GM20431 (cell line): ENCODE measurements around the gene SPDYE2.
"Not testable (repeated sequence)": the region's sequence is repeated elsewhere in the genome, so short reads cannot be mapped to it uniquely, and the experiment has no call there.

Experiments used
- in situ Hi-C: fragments of 300-500 bp; cut with MseI, MboI; formaldehyde crosslinking; loops from one replicate; pipeline ENCODE4 v1.15.0; 2020; ENCODE audit warnings: low sequenced_read_pairs; ENCODE audit not compliant: unreplicated experiment

SPDYE2 gene, protein sequence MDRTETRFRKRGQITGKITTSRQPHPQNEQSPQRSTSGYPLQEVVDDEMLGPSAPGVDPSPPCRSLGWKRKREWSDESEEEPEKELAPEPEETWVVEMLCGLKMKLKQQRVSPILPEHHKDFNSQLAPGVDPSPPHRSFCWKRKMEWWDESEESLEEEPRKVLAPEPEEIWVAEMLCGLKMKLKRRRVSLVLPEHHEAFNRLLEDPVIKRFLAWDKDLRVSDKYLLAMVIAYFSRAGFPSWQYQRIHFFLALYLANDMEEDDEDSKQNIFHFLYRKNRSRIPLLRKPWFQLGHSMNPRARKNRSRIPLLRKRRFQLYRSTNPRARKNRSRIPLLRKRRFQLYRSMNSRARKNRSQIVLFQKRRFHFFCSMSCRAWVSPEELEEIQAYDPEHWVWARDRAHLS

DNA sequence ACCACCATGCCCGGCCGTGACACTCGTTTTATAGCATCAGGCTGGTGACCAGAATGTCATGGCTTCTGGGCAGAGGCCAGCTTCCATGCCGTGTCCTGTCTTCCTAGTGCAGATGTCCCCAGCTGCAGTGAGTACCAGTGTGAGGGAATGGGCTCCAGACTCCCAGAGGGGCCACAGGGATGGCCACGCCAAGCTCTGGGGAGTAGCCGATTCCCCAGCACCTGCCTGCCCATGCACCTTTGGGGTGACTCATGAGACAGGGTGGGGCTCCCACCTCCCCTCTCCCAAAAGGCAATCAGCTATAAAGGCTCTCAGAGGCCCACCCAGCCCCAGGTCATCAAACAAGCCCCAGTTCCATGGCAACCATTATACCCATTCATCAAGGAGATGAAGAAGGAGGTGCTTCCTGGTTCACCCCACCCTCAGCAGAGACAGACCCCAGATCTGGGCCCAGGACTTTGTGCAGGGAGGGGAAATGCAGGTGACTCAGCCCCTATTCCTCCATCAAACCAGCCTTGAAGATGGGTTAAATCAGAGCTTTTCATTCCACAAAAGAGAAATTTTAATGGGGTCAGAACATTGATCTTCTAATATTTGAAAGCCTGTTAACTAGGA lies at the start of gene SPDYE2:
Gene SPDYE2 (plus strand): TSS at position 419 of the 615 bp plus-strand sequence. CDS start 2,030 bp downstream, outside the sequence.
- in situ Hi-C loops = not testable (repeated sequence)

DNA sequence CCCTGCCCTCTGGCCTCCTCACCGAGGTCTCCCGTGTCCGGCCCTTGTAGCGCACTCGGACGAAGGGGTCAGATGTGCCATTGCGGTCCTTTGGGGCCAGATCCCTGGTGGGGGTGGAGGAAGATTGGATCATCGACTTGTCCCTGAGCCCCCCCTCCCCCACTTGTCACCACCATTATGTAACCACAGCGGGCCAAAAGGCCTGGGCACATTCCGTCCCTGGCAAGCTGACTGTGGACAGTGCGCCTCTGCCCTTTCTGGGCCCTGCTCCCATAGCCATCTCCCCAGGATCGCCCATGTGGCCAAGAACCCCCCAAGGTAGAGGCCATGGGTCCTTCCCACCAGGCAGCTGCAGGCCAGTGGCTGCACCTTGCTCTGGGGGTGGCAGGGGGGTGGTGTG lies 47.9 kb upstream of the SPDYE2 start:
- in situ Hi-C loops = not testable (repeated sequence)

DNA sequence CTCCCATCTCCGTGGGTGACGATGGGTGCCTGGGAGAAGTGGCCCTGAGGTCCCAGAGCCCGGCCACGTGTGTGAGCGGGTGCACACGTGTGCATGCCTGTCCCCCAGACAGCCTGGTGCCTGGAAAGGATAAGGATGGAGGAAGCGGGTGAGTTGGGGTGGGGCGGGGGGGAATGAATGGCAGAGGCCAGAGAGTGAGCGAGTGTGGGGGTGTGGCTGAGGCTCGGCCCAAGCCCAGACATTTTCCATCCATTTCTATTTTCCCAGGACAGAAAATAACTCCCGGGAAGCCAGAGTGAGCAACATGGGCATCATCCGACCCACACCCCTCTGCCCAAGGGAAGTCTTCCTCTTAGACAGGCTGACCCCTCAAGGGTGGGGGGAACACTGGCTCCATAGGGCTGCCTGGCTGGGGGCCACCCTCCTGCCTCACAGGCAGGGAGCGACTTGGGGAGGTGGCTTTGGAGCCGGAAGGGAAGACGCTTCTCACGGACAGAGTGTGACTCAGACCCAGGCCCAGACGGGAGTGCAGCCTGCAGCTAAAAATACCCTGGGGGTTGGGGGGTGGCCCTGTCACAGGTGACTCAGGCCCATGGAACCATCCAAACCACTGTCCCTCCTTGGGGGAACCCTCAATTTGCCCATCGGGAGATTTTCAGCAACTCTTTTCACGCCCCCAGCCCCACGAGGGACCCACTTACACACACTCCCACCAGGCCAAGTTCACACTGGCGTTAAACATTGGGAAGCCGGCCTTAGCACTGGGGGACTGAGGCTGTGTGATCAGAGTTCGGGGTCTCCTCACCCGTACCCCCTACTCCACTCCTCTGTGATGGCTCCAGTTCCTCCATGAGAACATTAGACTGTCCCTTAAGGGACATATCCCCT lies 45.5 kb upstream of the SPDYE2 start:
- in situ Hi-C loops = not testable (repeated sequence)

DNA sequence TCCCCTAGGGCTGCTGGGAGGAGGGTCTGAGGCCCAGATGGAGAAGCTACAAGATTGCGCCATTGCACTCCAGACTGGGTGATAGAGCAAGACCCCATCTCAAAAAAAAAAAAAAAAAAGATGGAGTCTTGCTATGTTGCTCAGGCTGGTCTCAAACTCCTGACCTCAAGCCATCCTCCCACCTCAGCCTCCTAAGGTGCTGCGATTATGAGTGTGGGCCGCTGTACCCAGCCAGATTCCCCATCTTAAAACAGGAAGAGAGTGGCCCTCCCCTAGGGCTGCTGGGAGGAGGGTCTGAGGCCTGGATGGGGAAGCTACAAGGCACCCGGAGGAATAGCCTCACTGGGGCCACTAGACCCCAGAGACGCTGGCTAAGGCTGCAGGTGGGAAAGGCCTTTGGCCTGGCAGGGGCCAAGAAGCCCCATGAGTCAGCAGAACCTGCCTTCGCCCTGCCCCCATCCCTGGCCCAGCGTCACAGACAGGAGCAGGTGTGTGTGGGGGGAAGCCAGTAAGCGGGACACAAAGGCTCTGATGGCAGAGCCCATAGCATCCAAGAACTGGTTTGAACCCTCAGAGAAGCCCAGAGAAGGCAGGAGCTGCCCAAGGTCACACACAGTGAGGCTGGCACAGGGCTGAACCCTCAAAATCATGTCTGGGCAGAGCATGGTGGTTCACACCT lies 43.5 kb upstream of the SPDYE2 start:
- in situ Hi-C loops = not testable (repeated sequence)

DNA sequence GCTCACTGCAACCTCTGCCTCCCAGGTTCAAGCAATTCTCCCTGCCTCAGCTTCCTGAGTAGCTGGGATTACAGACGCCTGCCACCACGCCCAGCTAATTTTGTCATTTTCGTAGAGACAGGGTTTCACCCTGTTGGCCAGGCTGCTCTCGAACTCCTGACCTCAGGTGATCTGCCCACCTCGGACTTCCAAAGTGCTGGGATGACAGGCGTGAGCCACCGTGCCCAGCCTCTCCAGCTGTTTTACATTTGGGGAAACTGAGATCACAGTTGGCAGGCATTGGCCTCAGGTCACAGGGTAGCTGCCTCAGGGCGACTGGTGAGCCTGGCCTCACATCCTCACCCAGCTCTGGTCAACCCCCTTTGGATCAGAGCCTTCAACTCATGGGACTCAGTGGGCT lies 40.5 kb upstream of the SPDYE2 start:
- in situ Hi-C loops = not testable (repeated sequence)

DNA sequence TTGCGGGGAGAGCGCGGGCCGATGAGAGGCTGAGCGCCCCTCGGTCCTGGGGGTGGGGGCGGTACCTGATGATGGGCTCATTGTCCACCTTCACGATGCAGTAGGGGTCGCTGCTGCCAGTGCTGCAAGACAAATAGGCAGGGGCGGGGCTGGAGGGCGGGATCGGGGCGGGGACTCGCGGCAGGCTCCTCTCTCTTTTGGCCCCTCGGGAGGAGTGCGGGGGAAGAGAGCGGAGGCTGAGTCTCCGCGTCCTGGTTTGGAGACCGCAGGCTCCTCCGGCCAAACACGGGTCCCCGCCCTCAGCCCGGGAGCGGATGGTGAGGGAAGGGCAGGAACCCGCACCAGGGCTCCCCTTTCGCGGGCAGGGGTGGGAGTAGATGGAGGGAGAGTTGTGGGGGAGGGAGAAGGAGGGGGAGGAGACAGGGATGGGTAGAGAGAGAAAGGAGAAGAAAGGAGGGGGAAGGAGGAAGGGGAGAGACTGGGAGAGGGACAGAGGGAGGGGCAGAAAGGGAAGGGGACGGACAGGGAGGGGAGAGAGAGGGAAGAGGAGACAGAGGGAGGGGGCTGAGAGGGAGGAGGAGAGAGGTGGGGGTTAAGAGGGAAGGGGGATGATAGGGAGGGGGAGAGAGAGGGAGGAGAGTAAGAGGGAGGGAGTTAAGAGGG lies 39.0 kb upstream of the SPDYE2 start:
- in situ Hi-C loops = not testable (repeated sequence)

DNA sequence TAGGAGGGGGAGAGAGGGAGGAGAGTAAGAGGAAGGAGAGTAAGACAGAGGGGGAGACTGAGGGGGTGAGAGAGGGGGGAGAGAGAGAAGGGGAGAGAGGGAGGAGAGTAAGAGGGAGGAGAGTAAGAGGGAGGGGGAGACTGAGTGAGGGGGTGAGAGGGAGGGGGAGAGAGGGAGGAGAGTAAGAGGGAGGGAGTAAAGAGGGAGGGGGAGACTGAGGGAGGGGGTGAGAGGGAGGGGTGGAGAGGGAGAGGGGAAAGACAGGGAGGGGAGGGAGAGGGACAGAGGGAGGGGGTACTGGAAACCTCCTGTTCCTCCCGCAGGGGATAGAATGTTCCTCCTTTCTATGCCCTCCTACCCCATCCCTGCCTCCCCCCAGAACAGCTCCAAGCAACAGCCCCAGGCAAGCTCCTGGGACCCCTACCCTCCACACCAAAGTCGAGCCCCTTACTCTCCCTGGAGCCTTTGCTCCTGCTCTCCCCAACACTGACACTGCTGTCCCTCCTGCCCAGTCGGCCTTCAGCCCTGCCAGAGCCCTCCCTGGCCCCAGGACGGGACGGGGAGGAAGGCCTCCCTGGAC lies 38.3 kb upstream of the SPDYE2 start:
- in situ Hi-C loops = not testable (repeated sequence)

DNA sequence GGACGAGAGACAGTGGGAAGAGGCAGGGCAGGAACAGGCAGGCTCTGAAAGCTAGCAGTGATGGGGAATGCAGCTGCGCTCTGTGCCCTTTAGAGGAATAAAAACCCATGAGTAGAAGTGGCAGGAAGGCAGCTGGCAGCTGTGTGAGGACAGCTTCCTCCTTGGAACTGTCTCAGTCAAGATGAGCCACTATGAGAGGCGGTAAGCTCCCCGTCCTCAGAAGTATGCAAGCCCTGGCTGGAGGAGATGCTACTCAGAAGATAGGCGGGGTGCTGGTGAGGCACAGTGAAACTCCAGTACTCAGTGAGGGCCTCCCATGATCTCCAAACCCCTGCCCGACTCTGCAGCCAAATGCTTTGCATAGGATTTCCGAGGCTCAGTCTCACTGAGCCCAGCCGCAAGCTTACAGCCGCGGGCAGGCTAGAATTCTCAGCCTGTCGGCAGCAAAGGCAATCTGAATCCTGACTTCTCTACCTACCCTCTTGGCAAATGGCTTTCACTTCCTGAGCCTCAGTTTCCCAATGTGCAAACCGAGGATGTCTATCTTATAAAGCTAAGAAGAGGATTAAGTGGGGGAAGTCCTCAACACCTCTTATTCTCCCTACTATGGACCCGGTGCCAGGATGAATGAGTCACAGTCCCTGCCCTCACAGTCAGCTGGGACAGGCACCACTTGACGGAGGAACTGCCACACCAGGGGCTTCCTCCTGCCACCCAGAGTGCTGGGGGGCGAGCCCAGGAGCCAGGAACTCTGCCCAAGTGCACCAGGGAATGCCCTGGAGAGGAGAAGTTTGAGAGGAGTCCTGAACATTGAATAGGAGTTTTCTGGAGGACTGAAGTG lies 35.9 kb upstream of the SPDYE2 start:
- in situ Hi-C loops = not testable (repeated sequence)

DNA sequence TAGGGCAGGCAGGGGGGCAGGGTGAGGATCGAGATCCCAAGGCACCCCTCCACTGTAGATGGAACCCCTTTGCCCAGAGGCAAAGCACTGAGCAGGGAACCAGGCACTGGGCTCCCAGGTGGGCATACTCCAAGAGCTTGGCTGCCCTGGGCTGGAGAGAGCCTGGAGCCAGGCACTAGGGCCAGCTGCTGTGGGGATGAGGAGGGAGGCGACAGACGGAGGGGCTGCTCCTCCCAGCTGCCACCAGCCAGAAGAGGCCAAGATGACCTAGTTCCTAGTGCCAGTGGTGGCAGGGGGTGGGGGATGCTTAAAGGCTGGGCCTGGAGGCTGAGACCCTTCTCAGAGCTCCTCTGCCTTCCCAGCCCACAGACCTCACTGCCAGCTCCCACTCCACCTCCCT lies 35.1 kb upstream of the SPDYE2 start:
- in situ Hi-C loops = not testable (repeated sequence)

DNA sequence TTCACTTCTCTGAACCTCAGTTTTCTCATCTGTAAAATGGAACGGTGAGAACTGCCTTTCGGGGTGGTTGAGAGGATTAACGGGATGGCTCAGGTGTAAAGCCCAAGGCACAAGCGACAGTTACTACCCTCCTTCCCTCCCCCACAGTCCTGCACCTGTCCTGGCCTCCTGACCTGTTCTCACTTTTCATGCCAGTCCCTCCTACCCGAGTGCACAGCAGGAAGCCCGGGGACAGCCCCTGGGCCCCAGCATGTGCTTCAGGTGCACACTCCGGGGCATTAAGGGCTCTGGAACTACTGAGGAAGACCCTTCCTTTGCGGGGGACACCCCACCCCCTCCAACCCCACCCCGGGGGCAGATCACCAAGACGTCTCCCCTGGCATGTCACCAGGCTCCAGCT lies 34.1 kb upstream of the SPDYE2 start:
- in situ Hi-C loops = not testable (repeated sequence)

DNA sequence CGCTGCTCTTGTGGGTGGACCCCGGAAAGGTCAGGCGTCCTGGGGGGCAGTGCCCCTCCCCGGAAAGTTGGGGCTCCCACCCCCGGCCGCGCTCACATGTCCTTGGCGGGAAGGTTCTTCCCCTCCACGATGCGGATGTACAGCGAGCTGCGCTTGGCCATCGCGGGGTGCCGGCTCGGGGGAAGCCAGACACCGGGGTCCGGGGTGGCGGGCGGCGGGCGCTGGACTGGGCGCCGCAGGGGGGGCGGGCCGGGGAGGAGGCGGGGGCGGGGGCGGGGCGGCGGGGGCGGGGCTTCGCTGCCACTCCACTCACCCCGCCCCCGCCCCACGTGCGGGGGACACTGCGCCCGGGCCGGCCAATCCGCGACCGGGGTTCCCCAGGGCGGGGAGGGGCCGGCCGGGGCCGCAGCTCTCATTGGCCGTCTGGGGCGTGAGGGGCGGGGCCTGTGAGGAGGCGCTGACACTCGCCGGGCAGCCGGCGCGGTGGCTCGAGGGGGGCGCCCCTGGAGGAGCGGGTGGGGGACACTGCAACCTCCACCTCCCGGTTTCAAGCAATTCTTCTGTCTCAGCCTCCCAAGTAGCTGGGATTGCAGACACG lies 33.4 kb upstream of the SPDYE2 start, which contains the start of gene RASA4B:
Gene RASA4B (minus strand): TSS at position 228 of the 598 bp plus-strand sequence. CDS start 67 bp downstream, at position 161.
- in situ Hi-C loops = not testable (repeated sequence)

DNA sequence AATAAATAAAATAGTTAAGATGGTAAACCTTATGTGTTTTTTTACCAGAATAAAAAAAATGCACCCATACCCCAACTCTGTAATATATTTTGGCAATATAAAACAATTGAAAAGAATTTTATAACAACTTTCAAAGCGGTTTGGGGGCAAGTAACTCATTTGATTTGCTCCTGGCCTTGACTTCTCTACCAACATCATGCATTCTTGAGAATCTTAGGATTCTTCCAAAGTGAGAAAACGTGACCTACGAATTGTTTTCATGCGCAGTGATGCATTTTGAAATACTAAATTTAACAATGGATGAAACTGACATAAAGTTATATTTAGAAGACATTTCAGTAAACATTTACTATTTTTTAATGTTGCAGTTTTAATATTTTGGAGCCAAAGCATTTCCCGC lies 30.2 kb upstream of the SPDYE2 start:
- in situ Hi-C loops = not testable (repeated sequence)

DNA sequence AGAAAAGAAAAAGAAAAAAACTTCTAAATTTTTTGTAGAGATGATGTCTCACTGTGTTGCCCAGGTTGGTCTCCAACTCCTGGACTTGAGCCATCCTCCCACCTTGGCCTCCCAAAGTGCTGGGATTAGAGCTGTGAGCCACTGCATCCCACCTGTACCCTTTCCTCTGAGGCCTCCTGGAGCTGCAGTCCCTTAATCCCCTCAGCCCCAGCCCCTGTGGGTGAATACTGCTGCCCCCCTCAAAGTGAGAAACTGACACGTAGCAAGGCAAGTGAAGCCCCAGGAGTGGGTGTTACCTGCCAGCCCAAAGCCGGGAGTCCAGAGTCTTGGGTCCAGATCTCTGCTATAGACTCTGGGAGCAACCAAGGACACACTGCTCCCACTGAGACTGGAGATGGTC lies 26.2 kb upstream of the SPDYE2 start:
- in situ Hi-C loops = not testable (repeated sequence)

DNA sequence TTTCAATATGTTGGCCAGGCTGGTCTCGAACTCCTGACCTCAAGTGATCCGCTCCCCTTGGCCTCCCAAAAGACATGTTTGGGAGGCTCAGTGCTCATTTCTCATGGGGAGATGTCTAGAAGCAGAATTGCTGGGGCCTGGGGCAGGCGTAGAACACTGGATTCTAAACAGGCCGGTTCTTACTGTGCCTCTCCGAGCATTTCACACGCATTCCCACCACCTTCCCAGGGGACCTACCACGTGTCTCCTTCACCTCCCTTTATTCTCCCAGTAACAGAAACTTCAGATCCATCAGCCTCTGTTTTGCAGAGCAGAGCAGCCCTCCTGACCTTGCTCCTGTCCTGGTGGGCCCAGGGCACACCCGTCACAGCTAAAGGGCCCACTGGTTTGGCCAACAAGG lies 23.8 kb upstream of the SPDYE2 start:
- in situ Hi-C loops = not testable (repeated sequence)

DNA sequence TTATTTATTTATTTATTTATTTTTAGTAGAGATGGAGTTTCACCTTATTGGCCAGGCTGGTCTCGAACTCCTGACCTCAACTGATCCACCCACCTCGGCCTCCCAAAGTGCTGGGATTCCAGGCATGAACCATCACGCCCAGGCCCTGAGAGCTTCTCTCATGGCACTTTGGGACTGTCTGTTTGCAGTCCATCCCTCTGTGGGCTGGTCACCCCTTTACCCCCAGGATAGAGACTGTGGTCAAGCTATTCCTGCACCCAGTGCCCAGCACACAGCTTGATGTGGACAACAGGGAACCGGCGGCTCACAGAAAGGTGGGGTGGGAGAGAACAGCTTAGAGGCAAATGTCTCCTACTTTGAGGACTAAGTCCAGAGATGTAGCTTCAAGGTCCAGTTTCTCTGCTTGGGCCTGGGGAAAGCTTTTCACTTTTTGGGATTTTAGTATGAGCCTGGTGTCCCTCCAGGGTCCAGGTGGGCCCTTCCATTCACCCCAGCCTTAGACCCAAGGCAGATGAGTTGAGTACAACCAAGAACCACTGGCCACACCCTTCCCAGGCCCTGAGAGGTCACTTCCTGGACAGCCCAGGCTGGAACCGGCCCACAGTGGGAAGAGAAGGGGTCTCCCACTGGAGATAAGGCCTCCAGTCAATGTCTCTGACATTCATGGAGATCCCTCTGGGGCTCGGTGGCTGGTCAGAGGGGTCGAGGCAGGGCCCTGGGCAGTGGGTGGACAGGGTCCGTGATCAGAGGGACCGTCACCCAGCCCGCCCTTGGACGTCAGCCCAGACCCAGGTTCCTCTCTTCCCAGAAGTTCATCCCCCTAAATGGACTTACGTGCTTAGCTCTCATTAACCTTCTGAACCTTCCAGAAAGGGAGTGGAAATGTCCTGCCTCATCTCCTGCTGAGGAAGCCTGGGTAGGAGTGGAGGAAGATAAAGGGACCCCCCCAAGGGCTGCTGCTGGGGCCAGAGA lies 22.9 kb upstream of the SPDYE2 start:
- in situ Hi-C loops = not testable (repeated sequence)

DNA sequence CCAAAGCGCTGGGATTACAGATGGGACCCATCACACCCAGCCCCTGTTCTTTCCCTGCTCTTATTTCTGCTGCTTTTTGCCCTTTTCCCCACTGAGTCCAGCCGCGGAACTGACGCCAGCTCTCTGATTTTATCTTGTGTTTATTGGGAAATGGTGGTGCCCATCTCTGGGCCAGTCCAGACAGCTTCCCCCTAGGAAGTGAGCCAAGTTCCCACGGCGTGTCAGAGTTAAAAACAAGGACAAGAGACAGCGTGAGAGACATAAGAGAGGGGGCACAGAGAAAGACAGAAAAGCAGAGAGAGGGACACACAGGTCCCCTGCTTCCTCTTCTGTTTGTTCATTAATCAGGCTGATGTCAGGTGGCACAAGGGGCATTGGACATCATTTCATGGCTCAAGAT lies 19.4 kb upstream of the SPDYE2 start:
- in situ Hi-C loops = not testable (repeated sequence)

DNA sequence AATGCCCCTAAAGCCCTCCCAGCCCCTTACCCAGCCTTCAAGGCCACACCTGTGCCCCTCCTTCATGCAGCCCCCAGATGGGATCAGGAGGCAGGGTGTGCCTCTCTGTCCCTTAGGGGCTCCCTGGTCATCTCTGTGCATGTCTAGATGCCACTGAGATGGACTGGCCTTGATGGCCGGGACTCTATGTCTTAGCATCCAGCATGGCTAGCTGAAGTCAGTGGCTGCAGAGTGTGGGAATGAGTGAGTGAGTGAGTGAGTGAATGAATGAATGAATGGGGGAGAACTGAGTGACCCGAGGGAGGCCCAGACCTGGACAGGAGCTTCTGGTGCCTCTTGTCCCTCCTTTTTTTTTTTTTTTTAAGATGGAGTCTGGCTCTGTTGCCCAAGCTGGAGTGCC lies 18.9 kb upstream of the SPDYE2 start:
- in situ Hi-C loops = not testable (repeated sequence)
